SH-SY5Y (cell line): ENCODE results near the gene GPX4.

Experiments used
- GATA2 ChIP-seq: IDR thresholded peaks from 2 replicates; pipeline ENCODE4 v1.6.1; 2011; ENCODE audit warnings: mild to moderate bottlenecking, low read depth, low read length
- GATA3 ChIP-seq: IDR thresholded peaks from 2 replicates; pipeline ENCODE4 v1.6.1; 2011; ENCODE audit warnings: low read depth, mild to moderate bottlenecking, low read length, moderate library complexity

The GPX4 gene

DNA sequence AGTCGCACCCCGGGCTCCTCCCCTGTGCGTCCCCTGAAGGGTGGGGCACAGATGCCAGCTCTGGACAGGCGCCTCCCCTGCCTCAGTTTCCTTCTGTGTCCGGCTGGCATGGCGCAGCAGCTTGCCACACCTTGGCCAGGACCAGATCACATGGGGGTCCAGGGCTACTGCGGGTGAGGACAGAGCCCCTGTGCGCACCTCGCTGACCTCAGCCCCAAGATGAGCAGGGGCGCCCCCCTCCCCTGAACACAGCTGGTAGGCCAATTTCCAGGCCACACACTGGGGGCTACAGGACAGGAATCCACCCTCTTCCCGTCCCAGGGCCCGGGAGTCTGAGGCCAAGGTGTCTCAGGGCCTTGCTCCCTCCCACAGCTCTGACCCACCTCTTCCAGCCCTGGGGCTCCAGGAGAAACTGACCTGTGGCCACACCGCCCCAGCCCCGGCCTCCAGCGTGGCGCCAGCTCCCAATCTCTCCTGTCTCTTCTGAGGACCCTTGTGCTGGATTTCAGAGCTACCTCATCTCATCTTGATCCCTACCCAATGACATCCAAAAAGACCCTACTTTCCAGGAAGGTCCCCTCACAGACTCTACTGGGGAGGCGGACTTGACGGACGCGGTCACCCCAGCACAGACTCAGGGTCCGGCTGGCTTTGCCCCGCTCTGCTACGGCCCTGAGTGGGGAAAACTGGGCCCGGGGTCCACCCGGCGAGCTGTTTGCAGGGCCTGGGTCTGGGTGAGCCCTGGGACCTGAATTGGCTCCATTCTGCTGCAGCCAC lies 42.0 kb downstream of the GPX4 start:
- no peak for TF ChIP-seq GATA3
- no peak for TF ChIP-seq GATA2

DNA sequence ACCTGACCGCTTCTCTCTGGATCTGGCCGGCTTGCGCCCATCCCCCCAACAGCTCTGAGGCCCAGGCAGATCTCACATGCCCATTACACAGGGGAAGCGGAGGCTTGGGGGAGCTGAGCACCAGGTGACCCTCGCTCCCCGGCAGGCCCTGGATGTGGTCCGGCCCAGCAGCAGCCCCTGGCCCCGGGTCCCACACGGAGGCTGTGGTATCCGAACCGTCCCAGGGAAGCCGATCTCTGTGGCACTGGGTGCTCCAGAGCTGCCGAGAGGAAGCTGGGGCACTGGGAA lies 42.6 kb downstream of the GPX4 start:
- no peak for TF ChIP-seq GATA2
- TF ChIP-seq GATA3: no peak

DNA sequence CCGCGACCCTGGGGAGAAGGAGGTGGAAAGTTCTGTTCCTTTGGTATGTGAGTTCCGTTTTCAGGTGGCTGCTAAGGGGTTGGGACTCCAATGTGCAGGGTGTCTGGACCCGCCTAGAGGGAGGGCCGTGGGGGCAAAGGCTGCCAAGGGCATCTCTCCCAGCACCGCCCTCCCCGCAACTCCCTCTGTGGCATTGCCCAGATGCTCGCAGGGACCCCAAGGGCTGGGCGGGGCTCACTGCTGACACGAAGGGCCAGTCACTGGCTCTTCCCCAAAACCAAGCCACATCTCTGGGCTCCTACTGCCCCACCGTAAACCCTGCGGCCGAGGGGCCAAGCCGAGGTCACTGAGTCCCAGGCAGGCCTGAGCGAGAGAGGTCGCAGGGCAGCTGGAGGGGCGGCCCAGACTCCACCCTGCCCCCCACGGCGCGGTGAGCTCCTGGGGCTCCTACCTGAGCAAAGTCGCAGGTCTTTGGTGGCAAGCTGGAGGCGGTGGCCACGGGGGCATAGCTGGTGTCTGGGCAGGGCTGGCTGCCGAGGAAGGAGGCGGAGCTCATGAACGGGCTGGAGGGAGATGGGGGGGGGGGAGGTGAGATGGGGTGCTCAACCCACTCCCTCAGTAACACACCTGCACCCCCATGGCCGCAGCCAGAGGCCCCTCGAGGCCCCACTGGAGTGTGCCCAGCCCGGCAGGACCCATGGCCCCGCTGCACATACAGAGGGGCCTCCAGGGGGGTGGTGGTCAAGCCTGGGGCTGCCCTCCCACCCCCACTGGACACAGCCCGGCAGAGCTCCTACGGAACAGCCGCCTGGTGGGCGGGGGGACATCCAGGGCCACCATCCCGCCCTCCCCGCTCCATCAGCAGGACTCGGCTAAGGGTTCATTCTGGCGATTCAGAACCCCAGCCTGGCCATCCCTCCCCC lies 43.3 kb downstream of the GPX4 start:
- no peak for TF ChIP-seq GATA2
- TF ChIP-seq GATA3: no peak

DNA sequence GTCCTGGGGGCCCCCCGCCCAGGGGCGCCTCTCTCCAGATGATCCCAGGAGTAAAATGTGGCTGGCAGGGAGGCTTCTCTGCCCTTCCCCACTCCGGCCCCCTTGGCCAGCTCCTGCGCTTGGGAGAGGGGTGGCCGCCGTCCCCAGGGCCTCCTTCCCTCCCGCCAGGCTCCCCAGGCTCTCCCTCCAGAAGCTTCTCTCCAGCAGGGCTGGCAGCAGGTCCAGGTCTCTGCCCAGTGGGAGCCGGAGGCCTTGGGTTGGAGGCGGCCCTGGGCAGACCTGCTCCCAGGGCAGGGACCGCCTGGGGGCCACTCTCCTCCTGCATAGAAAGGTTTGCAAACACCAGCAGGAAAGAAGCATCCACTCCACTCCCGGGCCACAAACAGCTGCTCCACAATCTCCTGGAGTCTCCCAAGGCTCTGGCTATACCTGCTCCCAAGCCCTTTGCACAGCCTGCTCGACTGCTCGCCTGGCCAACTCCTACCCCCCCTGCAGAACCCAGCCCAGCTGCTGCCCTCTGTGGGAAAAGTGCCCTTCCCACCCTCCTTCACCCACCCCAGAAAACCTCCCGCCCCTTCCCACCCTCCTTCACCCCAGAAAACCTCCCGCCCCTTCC lies 44.2 kb downstream of the GPX4 start:
- TF ChIP-seq GATA2: no peak
- TF ChIP-seq GATA3: no peak

DNA sequence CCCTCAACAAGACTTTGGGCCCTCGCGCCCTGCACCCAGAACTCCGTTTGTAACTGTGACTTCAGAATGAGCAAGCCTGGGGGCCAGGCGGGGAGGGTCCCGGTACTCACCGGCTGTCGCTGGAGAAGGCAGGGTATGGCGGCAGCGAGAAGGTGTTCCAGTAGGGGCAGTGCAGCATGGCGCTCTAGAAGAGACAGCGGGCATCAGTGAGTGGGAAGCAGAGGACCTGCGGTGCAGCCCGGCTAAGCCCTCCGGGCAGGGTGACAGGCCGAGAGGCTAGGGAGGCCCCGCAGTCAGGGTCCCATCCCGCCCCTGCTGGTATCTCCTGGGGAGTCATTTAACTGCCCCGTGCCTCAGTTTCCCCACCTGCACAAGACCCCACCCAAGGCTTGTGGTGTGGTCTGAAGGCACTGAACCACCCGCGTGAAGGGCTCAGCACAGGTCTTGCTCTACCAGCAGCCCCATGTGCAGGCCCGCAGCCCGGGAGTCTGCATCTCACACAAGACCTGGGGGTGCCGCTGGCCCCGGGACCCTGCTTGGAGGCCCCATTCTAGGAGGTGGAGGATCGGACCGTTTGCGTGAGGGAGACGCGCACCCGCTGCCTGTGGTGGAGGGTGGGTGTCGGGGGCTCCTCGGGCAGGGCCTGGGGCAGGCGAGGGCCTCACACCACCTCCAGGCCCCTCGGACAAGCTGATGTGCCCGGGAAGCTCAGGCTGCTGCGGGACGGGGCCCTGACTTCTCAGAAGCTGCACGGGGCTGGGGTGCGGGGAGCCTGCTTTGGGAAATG lies 45.7 kb downstream of the GPX4 start:
- TF ChIP-seq GATA2 (no peak), GATA3 (no peak)

DNA sequence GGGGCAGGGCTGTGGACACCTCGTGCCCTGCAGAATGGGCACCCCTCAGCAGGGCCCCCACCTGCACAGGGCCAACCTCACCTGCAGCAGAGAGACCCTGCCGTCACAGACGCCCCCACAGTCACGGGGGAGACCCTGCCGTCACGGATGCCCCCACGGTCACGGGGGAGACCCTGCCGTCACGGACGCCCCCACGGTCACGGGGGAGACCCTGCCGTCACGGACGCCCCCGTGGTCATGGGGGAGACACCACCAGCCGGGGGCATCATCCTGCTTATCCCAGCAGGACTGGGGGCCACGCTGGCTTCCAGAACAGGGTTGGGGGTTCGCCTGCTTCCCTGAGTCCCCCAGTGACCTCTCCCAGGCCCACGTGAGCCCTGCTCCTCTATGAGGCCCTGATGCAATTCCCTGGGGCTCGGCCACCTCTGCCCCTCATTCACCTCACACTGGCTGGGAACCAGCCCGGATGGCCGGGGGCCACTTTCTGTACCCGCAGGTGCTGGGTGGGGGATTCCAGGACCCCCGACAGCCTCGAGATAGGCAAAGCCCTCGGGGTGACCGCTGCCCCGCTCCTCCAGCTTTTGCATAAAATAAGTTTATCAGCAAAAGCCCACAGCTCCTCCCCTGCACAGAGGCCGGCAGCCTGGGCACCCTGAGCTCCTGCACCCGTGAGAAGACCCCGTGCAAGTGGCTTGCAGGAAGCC lies 46.7 kb downstream of the GPX4 start:
- TF ChIP-seq GATA2 (no peak), GATA3 (no peak)

DNA sequence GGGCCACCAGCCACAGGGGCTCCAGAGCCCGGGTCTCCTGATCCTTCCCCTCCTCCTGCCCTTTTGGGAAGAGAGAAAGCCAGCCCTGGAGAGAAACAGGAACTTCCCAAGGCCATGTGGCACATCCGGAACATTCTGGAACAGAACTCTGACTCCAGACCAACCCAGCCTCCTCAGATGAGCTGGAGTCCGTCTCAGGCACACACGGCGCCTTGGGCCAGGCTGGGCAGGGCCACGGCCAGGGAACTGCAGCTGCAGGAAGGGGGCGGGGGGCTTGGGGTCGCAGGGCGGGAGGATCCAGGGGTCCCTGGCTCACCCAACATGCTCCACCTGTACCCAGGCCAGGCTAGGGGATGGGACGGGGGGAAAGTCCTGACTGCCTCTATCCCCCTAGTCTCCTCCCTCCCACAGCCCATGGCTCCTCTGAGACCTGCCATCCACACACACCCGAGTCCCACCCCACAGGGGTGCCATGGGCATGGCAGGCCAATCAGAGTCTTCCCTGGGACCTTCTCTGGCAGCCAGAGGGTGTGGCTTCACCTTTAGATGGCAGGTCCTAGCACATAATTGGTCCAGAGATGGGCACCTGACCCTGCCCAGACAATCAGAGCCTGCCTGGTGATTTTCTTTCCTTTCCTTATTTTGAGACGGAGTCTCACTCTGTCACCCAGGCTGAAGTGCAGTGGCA lies 47.4 kb downstream of the GPX4 start:
- no peak for TF ChIP-seq GATA2

DNA sequence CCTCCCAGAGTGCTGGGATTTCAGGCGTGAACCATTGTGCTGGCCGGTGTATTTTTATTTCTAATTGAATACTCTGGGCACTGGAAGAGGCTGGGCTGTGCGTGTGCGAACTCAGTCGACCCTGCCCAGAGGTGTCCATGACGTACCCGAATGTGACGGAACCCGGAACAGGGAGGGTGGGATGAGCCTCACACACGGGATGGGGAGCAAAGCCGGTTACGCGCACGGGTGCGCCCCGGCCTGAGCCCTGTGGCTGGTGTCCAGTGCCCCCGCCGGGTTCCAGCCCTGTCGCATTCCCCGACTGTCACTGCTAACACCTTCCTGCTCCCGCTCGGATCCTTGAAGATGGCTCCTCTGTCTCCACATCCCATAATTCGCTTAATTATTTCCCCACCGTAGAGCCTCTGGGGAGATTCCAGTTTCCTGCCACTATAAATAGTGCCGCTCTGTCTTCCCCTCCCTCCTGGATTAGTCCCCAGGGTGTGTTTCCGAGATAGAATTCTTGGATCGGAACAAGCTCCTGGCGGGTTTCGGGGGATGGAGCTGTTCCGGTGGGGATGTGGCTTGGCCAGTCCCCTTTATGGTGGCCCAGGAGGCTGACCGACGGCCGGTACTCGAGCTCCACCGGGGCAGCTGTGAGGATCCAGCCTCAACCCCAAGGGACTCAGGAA lies 48.3 kb downstream of the GPX4 start:
- no peak for TF ChIP-seq GATA2
- no peak for TF ChIP-seq GATA3

DNA sequence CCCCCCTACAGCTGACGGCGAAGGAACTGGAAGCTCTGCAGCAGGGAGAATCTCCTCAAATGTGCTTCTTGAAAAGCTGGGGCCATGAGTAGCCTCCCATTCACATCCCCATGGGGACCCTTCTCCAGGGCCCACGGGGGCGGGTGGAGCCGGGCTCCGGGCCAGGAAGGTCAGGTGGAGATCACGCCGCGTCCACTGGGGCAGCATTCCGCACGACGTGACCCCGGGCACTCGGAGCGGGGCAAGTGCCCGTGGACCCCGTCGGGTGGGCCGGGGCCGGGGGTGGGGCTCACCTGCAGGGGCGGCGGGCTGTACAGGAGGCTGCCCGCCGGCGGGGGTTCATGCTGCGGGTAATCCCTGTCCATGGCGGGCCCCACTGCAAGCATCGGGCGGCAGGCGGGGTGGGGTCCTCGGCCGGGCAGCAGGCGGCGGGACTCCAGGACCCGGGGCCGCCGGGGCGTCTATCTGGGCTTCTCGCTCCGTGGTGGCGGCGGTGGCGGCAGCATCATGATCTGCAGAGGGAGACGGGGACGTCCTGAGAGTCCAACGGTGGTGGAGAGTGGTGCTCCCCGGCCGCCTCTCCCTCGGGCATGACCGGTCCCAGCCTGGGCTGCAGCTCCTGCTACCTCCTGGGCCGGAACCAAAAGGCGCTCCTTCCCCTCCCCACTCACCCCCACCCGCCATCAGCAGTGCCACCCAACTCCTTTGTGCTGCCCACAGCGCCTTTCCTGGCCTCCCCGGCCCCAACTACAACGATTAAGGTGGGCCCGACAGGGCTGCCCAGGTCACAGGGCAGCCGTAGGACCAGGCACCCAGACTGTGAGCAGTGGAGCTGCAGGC lies 50.3 kb downstream of the GPX4 start:
- TF ChIP-seq GATA3: no peak
- TF ChIP-seq GATA2: no peak

DNA sequence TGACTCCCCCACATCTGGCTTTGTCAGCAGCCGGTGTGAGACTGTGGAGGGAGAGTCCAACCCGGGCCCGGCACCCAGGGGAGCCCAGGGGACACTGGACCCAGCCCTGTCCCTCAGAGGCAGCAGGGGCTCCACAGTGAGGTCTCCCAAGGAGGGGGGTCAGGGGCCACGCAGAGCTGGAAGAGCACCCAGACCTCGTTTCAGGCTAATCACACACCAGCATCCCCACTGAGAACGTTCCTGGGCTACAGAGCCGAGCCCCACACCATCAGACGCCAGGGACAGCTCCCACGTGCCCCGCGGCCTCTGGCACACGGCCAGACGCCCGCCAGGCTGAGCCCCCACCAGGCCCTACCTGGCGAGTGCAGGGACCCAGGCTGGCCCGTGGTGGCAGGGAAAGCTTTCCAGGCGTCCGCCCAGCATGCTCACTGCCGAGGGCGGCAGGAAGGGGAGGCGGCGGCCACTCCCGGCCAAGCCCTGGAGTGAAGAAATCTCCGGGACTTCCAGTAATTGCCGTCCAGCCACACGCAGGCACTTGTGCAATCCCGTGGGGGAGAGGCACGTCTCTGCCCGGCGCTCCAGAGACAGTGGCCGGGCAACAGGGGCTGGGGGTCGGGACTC lies 51.0 kb downstream of the GPX4 start:
- TF ChIP-seq GATA3 (no peak), GATA2 (no peak)
